Esophagus (tissue), 2 donors: ENCODE data around the gene HLCS. TPM values are rescaled to one million over a fixed set of nuclear protein-coding genes. Genes with fewer than 3 reads are reported as not detected.

ENCODE experiments used
- H3K27ac ChIP-seq, 2 donors: one replicate each; pipeline ENCODE4 v1.5.1; 2013; ENCODE audit warnings: low read depth in 2 of 2, mild to moderate bottlenecking in 2 of 2, inconsistent platforms in 1 of 2, low read length in 1 of 2, moderate library complexity in 1 of 2
- H3K27me3 ChIP-seq, 2 donors: one replicate each; pipeline ENCODE4 v1.6.1; 2013; ENCODE audit warnings: low read length in 2 of 2, control low read depth in 1 of 2, mild to moderate bottlenecking in 1 of 2; ENCODE audit not compliant: insufficient read depth in 2 of 2, control insufficient read depth in 1 of 2
- H3K36me3 ChIP-seq, 2 donors: one replicate each; pipeline ENCODE4 v1.6.1; 2013; ENCODE audit warnings: low read length in 1 of 2; ENCODE audit not compliant: control insufficient read depth in 2 of 2, insufficient read depth in 2 of 2
- H3K4me1 ChIP-seq, 2 donors: one replicate each; pipeline ENCODE4 v1.6.1; 2013; ENCODE audit warnings: low read length in 1 of 2; ENCODE audit not compliant: control insufficient read depth in 2 of 2, insufficient read depth in 2 of 2
- H3K4me3 ChIP-seq, 2 donors: one replicate each; pipeline ENCODE4 v1.5.1; 2013; ENCODE audit warnings: low read length in 2 of 2, mild to moderate bottlenecking in 2 of 2, low read depth in 1 of 2, moderate library complexity in 1 of 2
- H3K9me3 ChIP-seq, 2 donors: one replicate each; pipeline ENCODE4 v1.6.1; 2013; ENCODE audit warnings: mild to moderate bottlenecking in 2 of 2, low read depth in 1 of 2, low read length in 1 of 2, moderate library complexity in 1 of 2; ENCODE audit not compliant: control insufficient read depth in 2 of 2, insufficient read depth in 1 of 2
- WGBS, 2 donors: extraction: QIAGEN DNeasy Blood & Tissue Kit; methylation state at CpG; one replicate each; pipeline ENCODE4 v1.1.7; 2013; 5-methylcytosine and 5-hydroxymethylcytosine counted together
- polyA plus RNA-seq, 2 donors: library from polyadenylated mRNA; stranded (reverse); fragments of 200-250 nt; gene quantifications; one replicate each; pipeline ENCODE4 v1.2.3, GENCODE V29; 2013
- donor health status: healthy with polysubstance abuse.
- donor health status: Bipolar disorder and iron deficiency.

HLCS gene
- polyA plus RNA-seq, 2 donors: 3.9 to 4.8 TPM

GRCh38 chr21:36810443-36810842, 156.0 kb downstream of the HLCS start:
- Histone ChIP-seq H3K4me1 (peaks cover 0 to 3% of the 10 kb centered on the region in 2 donors), H3K4me3 (no peak overlapping the region), H3K27me3 (no peaks in the 10 kb centered on the region), H3K27ac (no peak overlapping the region), H3K36me3 (no peaks in the 10 kb centered on the region), H3K9me3 (no peaks in the 10 kb centered on the region)
- 82 to 90% methylated on average over 2 of the region's 2 CpGs for WGBS, 2 donors

GRCh38 chr21:36807422-36807928, 159.0 kb downstream of the HLCS start:
- Histone ChIP-seq H3K9me3 (no peaks in the 10 kb centered on the region), H3K4me1 (no peaks in the 10 kb centered on the region), H3K27me3 (no peaks in the 10 kb centered on the region), H3K4me3 (no peak overlapping the region), H3K36me3 (peaks cover 0 to 4% of the 10 kb centered on the region in 2 donors), H3K27ac (no peak overlapping the region)
- 96% methylated on average over 8 of the region's 8 CpGs for WGBS, 2 donors

- no peaks in the 10 kb centered on the region for H3K9me3 ChIP-seq
- no peaks in the 10 kb centered on the region for H3K4me1 ChIP-seq
- H3K27ac ChIP-seq: no peak overlapping the region
- H3K36me3 ChIP-seq: peaks cover 0 to 4% of the 10 kb centered on the region in 2 donors
- H3K4me3 ChIP-seq: no peak overlapping the region
- no peaks in the 10 kb centered on the region for H3K27me3 ChIP-seq
- 93 to 95% methylated on average over 4 of the region's 4 CpGs for WGBS, 2 donors
Observed at GRCh38 chr21:36806103-36806502, 160.4 kb downstream of the HLCS start.

- Histone ChIP-seq H3K27me3 (no peaks in the 10 kb centered on the region), H3K27ac (no peak overlapping the region), H3K9me3 (no peaks in the 10 kb centered on the region), H3K4me1 (no peaks in the 10 kb centered on the region), H3K4me3 (no peak overlapping the region), H3K36me3 (peaks cover 0 to 4% of the 10 kb centered on the region in 2 donors)
- WGBS, 2 donors: 84 to 89% methylated on average over 17 of the region's 17 CpGs
Observed at GRCh38 chr21:36804874-36805611, 161.4 kb downstream of the HLCS start.

- WGBS, 2 donors: 88 to 94% methylated on average over 13 of the region's 13 CpGs
- Histone ChIP-seq H3K36me3 (peaks cover 0 to 4% of the 10 kb centered on the region in 2 donors), H3K4me3 (no peak overlapping the region), H3K27me3 (no peaks in the 10 kb centered on the region), H3K9me3 (no peaks in the 10 kb centered on the region), H3K27ac (no peak overlapping the region), H3K4me1 (no peaks in the 10 kb centered on the region)
Observed at GRCh38 chr21:36803816-36804439, 162.5 kb downstream of the HLCS start.

GRCh38 chr21:36803051-36803645, 163.3 kb downstream of the HLCS start:
- no peaks in the 10 kb centered on the region for H3K27me3 ChIP-seq
- no peak overlapping the region for H3K27ac ChIP-seq
- H3K9me3 ChIP-seq: no peaks in the 10 kb centered on the region
- WGBS, 2 donors: 60 to 74% methylated on average over 13 of the region's 13 CpGs
- H3K4me1 ChIP-seq: no peaks in the 10 kb centered on the region
- peaks cover 0 to 4% of the 10 kb centered on the region in 2 donors for H3K36me3 ChIP-seq
- H3K4me3 ChIP-seq: no peak overlapping the region

GRCh38 chr21:36800734-36801133, 165.7 kb downstream of the HLCS start:
- Histone ChIP-seq H3K27me3 (no peaks in the 10 kb centered on the region), H3K4me1 (no peaks in the 10 kb centered on the region), H3K27ac (no peak overlapping the region), H3K4me3 (no peak overlapping the region), H3K36me3 (peaks cover 0 to 4% of the 10 kb centered on the region in 2 donors), H3K9me3 (peaks cover 0 to 2% of the 10 kb centered on the region in 2 donors)
- WGBS, 2 donors: 94 to 97% methylated on average over 4 of the region's 4 CpGs

- Histone ChIP-seq H3K36me3 (peaks cover 0 to 4% of the 10 kb centered on the region in 2 donors), H3K27me3 (no peaks in the 10 kb centered on the region), H3K9me3 (peaks cover 0 to 2% of the 10 kb centered on the region in 2 donors), H3K4me1 (no peaks in the 10 kb centered on the region), H3K4me3 (no peak overlapping the region), H3K27ac (no peak overlapping the region)
- 79 to 85% methylated on average over 5 of the region's 5 CpGs for WGBS, 2 donors
Observed at GRCh38 chr21:36799869-36800268, 166.6 kb downstream of the HLCS start.

GRCh38 chr21:36798491-36798890, 168.0 kb downstream of the HLCS start:
- Histone ChIP-seq H3K9me3 (peaks cover 0 to 2% of the 10 kb centered on the region in 2 donors), H3K4me3 (no peak overlapping the region), H3K4me1 (no peaks in the 10 kb centered on the region), H3K36me3 (peaks cover 0 to 4% of the 10 kb centered on the region in 2 donors), H3K27ac (no peak overlapping the region), H3K27me3 (no peaks in the 10 kb centered on the region)
